K562 (cell line): Measurements from ENCODE around the gene C1R. TPM values are rescaled to one million over a fixed set of nuclear protein-coding genes. Genes with fewer than 3 reads are reported as not detected.

ENCODE experiments used
- ASH1L ChIP-seq: fragments of 450-650 bp; IDR thresholded peaks from 2 replicates; pipeline ENCODE4 v1.6.1; 2018; ENCODE audit warnings: borderline replicate concordance, mild to moderate bottlenecking, low read depth; ENCODE audit not compliant: partially characterized antibody
- ATF1 ChIP-seq, 2 experiments: fragments of 450-650 bp in 1 of 2; IDR thresholded peaks; 2 replicates each; pipeline ENCODE4 v1.6.1; 2016; ENCODE audit warnings: missing compliant biosample characterization in 1 of 2, missing genetic modification characterization in 1 of 2
- CHD2 ChIP-seq: IDR thresholded peaks from 2 replicates; pipeline ENCODE4 v1.6.1; 2011; ENCODE audit warnings: low read depth, low read length
- CREB1 ChIP-seq, 2 experiments: sonication (generic) in 1 of 2; formaldehyde crosslinking in 1 of 2; IDR thresholded peaks; 2 replicates each; pipeline versions ENCODE4 v1.6.1 to v1.8.0; 2012 to 2022; ENCODE audit warnings: inconsistent platforms in 1 of 2, mild to moderate bottlenecking in 1 of 2, missing genetic modification reagents in 1 of 2, moderate library complexity in 1 of 2
- EGR1 ChIP-seq: fragments of 450-650 bp; conservative IDR thresholded peaks from 2 replicates; pipeline ENCODE4 v1.6.1; 2017; ENCODE audit warnings: mild to moderate bottlenecking
- GTF2A2 ChIP-seq: IDR thresholded peaks from 2 replicates; pipeline ENCODE4 v1.6.1; 2016; ENCODE audit warnings: mild to moderate bottlenecking, missing genetic modification characterization, missing compliant biosample characterization
- JUND ChIP-seq, 2 experiments: IDR thresholded peaks; 2 replicates in 1 of 2; 3 replicates in 1 of 2; pipeline ENCODE4 v1.6.1; 2011; ENCODE audit warnings: borderline replicate concordance in 2 of 2, low read depth in 2 of 2, low read length in 2 of 2, improper control_type of control experiment in 1 of 2, missing biosample characterization in 1 of 2, missing genetic modification characterization in 1 of 2, missing genetic modification reagents in 1 of 2
- MAZ ChIP-seq, 2 experiments: fragments of 450-650 bp in 1 of 2; sonication (generic) in 1 of 2; formaldehyde crosslinking; IDR thresholded peaks in 1 of 2; conservative IDR thresholded peaks in 1 of 2; 2 replicates each; pipeline versions ENCODE4 v1.4.0 to v1.5.0; 2020; ENCODE audit warnings: mild to moderate bottlenecking in 1 of 2, missing genetic modification reagents in 1 of 2
- MCM7 ChIP-seq, 2 experiments: fragments of 450-650 bp; IDR thresholded peaks; 2 replicates each; pipeline ENCODE4 v1.6.1; 2016 to 2018
- MIER1 ChIP-seq: fragments of 450-650 bp; IDR thresholded peaks from 2 replicates; pipeline ENCODE4 v1.6.1; 2016; ENCODE audit warnings: antibody characterized with exemption, mild to moderate bottlenecking, low read depth
- MNT ChIP-seq, 2 experiments: fragments of 450-650 bp; conservative IDR thresholded peaks; 2 replicates each; pipeline ENCODE4 v1.6.1; 2017; ENCODE audit warnings: mild to moderate bottlenecking in 2 of 2, moderate library complexity in 2 of 2
- NFE2 ChIP-seq: IDR thresholded peaks from 2 replicates; pipeline ENCODE4 v1.6.1; 2014; ENCODE audit warnings: antibody characterized with exemption, low read depth
- NFYB ChIP-seq: IDR thresholded peaks from 2 replicates; pipeline ENCODE4 v1.6.1; 2011; ENCODE audit warnings: mild to moderate bottlenecking, moderate library complexity; ENCODE audit not compliant: insufficient read length; ENCODE audit errors: extremely low read depth
- PHF8 ChIP-seq: fragments of 200-600 bp; sonication (generic); IDR thresholded peaks from 2 replicates; pipeline ENCODE4 v1.6.1; 2012; ENCODE audit warnings: mixed run types, mild to moderate bottlenecking, inconsistent platforms, low read length, moderate library complexity, borderline replicate concordance
- PRDM10 ChIP-seq: fragments of 450-650 bp; IDR thresholded peaks from 2 replicates; pipeline ENCODE4 v1.6.1; 2018; ENCODE audit not compliant: partially characterized antibody
- SMARCA4 ChIP-seq: fragments of 450-650 bp; IDR thresholded peaks from 2 replicates; pipeline ENCODE4 v1.6.1; 2016
- SP2 ChIP-seq: IDR thresholded peaks from 2 replicates; pipeline ENCODE4 v1.6.1; 2011; ENCODE audit warnings: mild to moderate bottlenecking, low read depth, low read length, moderate library complexity; ENCODE audit not compliant: poor library complexity, severe bottlenecking; ENCODE audit errors: extremely low read depth
- TAL1 ChIP-seq: fragments of 450-650 bp; IDR thresholded peaks from 2 replicates; pipeline ENCODE4 v1.6.1; 2016; ENCODE audit warnings: mild to moderate bottlenecking
- ZBTB7A ChIP-seq: IDR thresholded peaks from 2 replicates; pipeline ENCODE4 v1.6.1; 2011; ENCODE audit warnings: low read depth, mild to moderate bottlenecking, low read length, moderate library complexity, borderline replicate concordance; ENCODE audit not compliant: control insufficient read depth
- ZBTB9 ChIP-seq: fragments of 450-650 bp; formaldehyde crosslinking; IDR thresholded peaks from 2 replicates; pipeline ENCODE4 v1.4.0; 2020; ENCODE audit warnings: mild to moderate bottlenecking, moderate library complexity
- polyA plus RNA-seq, 8 experiments: library from polyadenylated mRNA; depleted of rRNA in 4 of 8; stranded (reverse) in 5 of 8; unstranded in 3 of 8; fragments of >200 nt; fragmentation: Nextera tagmentation in 2 of 8; fragmentation: Illumina TruSeq in 1 of 8; extraction: Ambion mirVana in 2 of 8; extraction: Trizol in 1 of 8; gene quantifications; 2 replicates each; pipeline versions ENCODE4 v1.2.1 to v1.2.3, GENCODE V29; 2011 to 2014; ENCODE audit warnings: inconsistent platforms in 1 of 8, missing spikeins in 1 of 8
- total RNA-seq, 7 experiments: library from RNA; depleted of rRNA in 6 of 7; stranded (reverse); fragments of >200 nt in 6 of 7; fragmentation: Illumina TruSeq in 2 of 7; extraction: Trizol in 2 of 7; gene quantifications; 2 replicates each; pipeline versions ENCODE4 v1.2.1 to v1.2.3, GENCODE V29; 2011 to 2021; ENCODE audit warnings: low replicate concordance in 1 of 7

Gene C1R
- total and polyA plus RNA-seq, 9 of the 15 experiments (the other 6 are each of a cell fraction or from before 2014, with no cell fraction given) = 0.07 to 1.0 (median 0.33) TPM; not detected in 1

- peak; percentile 90 for TF ChIP-seq PRDM10
- TF ChIP-seq ZBTB7A = peak; percentile 53; the same call in 1 of the 2 replicates
- peak; percentile 82 for TF ChIP-seq NFYB
- TF ChIP-seq GTF2A2 (tag) = no peak
- peak; percentile 63; the same call in 1 of the 2 replicates for TF ChIP-seq CHD2
- TF ChIP-seq PHF8 = peak; percentile 42; the same call in 1 of the 2 replicates
- TF ChIP-seq EGR1 = peak; percentile 40
- no peak for TF ChIP-seq SMARCA4
- TF ChIP-seq CREB1 (IDR thresholded peaks at IDR 0.05) = peak; percentile 63
- TF ChIP-seq CREB1 (CRISPR knock-in tag; IDR thresholded peaks at IDR 0.05) = peak; percentile 78
- TF ChIP-seq ASH1L = peak; percentile 69
- 0 out of 4 replicates have a peak, but pooled peaks of 1 of the 2 experiments have one; percentile 15 for TF ChIP-seq MAZ (CRISPR knock-in tag; conservative IDR thresholded peaks at IDR 0.05 in 1 of 2, IDR thresholded peaks at IDR 0.05 in 1 of 2)
- peak; percentile 72 for TF ChIP-seq ATF1 (CRISPR knock-in tag; IDR thresholded peaks at IDR 0.05)
- peak; percentile 89 for TF ChIP-seq ATF1 (tag; IDR thresholded peaks at IDR 0.05)
- peak; percentile 80 for TF ChIP-seq SP2
- TF ChIP-seq TAL1 = no peak
- TF ChIP-seq NFE2 = no peak
- no peak for TF ChIP-seq MCM7 (IDR thresholded peaks at IDR 0.05)
- no peak for TF ChIP-seq MNT (conservative IDR thresholded peaks at IDR 0.05)
- TF ChIP-seq ZBTB9 (CRISPR knock-in tag) = 0 out of 2 replicates have a peak, but pooled peaks have one; percentile 27
- peak; percentile 87 for TF ChIP-seq JUND (IDR thresholded peaks at IDR 0.05; ENCODE audit: borderline replicate concordance, low read depth, low read length)
- peak; percentile 56; the same call in 1 of the 3 replicates for TF ChIP-seq JUND (tag; IDR thresholded peaks at IDR 0.05; ENCODE audit: borderline replicate concordance, low read depth, low read length)
- TF ChIP-seq MIER1 = peak; percentile 92
These were observed 37.8 kb upstream of the C1R start, which contains the start of gene CLSTN3 (continued) for GRCh38 chr12:7129872-7130691.
